ENCODE measurements around the gene NRP1.

DNA sequence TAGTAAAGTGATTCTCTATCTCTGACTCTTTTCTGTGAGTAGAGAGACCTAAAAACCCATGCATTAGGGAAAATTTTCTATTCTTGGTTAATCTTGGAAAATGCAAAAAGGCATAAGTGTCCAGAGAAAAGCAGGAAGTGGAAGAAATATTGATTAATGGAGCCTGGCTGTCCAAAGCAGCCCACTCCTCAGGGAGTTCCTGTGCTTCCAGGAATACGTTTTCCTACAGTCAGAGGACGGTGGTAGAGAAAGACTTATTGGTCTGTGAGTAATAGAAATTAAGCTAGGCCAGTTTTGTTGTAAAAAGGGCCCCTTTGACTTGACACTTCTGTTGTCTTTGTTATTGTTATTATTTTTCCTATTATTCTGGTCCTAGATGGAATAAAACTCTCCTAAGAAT is 157.8 kb downstream of the NRP1 start:
- TF ChIP-seq POLR2A (IDR thresholded peaks at IDR 0.05): no peak
- TF ChIP-seq, protein P1, sequence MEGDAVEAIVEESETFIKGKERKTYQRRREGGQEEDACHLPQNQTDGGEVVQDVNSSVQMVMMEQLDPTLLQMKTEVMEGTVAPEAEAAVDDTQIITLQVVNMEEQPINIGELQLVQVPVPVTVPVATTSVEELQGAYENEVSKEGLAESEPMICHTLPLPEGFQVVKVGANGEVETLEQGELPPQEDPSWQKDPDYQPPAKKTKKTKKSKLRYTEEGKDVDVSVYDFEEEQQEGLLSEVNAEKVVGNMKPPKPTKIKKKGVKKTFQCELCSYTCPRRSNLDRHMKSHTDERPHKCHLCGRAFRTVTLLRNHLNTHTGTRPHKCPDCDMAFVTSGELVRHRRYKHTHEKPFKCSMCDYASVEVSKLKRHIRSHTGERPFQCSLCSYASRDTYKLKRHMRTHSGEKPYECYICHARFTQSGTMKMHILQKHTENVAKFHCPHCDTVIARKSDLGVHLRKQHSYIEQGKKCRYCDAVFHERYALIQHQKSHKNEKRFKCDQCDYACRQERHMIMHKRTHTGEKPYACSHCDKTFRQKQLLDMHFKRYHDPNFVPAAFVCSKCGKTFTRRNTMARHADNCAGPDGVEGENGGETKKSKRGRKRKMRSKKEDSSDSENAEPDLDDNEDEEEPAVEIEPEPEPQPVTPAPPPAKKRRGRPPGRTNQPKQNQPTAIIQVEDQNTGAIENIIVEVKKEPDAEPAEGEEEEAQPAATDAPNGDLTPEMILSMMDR (IDR thresholded peaks at IDR 0.05): no peak
